NCI-H748 (cell line): Measurements from ENCODE around the gene SAP30BP.

Experiments used
- DNase-seq: peaks from one replicate; lab custom pipeline; 2025; ENCODE audit not compliant: unreplicated experiment; lab: John Stamatoyannopoulos, UW

The SAP30BP gene

DNA sequence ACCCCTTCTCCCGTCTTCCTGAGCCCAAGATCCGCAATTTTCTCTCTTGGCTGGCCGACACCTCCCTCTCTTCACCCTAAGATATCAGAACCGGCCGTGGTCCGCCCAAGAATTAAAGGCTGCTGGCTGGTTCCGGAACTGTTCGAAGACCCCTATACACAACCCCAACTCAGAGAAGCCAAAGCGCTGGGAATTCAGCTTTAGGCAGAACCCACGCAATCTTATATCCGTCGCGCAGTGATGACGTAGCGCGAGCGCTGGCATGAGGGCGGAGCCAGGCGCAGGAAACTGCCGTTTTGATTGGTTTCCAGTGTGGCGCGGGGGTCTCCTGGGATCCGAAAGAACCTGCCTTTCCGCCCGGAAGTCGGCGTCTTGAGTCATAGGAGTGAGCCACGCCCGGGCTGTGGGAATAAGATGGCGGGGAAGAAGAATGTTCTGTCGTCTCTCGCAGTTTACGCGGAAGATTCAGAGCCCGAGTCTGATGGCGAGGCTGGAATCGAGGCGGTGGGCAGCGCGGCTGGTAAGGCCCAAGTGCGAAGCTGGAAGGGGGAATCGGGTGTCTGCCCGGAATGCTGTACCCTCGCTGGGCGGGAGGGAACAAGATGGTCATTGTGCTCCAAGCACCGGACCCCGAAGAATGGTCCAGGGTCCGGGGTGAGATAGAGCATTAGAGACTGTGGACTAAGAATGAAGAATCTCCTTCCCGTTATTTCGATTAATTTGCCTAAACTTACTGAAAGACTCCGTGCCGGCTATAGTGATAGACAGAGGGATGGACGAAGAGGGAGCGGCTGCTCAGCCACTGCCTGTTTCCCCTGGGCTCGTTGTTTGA is at the start of gene SAP30BP, which contains the start of gene RECQL5:
Gene SAP30BP, plus strand, starts transcription at position 380 of the 832 bp plus-strand sequence. Its CDS starts 35 bp downstream, at position 415.
Gene RECQL5, minus strand, starts transcription at position 196 of the 832 bp plus-strand sequence. CDS start 597 bp downstream, outside the sequence.
- DNase-seq = peak; percentile 96

DNA sequence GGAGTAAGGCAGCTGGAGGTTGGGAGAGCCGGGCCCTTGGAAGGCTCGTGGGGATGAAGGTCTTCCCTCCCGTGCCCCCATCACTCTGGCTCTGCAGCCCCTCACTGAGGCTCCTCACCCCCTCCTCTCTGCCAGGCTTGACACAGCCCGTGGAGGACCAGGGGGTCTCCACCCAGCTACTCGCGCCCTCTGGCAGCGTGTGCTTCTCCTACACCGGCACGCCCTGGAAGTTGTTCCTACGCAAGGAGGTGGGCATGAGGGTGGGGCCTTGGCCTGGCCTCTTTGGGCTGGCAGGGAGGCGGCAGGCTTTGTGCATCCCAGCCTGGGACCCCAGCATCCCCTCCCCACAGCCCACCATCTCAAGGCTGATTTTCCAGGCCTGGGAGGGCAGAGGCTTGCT is 49.5 kb upstream of the SAP30BP start:
- DNase-seq = no peak

DNA sequence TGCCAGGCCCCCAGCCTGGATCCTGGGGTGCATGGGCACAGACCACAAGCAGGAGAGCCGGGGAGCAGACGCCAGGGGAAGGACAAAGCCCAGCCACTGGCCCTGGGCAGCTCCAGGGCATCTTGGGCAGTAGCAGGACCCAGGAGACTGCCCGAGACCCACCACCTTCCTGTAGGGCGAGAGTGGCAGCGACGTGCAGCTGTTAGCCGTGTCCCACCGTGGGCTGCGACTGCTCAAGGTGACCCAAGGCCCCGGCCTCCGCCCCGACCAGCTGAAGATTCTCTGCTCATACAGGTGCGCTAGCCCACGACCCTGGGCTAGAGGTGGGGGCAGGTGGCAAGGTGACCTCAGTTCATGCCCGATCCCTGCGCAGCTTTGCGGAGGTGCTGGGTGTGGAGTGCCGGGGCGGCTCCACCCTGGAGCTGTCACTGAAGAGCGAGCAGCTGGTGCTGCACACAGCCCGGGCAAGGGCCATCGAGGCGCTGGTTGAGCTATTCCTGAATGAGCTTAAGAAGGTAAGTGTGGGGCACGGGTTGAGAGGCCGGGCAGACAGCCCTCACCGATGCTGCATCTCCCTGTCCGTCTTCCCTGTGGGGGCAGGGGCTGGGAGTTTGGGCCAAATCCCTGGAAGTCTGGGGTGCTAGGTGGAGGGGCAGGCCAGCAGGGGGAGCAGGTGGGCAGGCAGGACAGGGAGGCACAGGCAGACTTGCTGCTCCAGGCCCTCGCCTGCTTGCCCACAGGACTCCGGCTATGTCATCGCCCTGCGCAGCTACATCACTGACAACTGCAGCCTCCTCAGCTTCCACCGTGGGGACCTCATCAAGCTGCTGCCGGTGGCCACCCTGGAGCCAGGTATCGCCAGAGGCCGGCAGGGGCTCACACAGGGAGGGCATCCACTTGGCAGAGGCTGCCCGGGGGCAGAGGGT is 47.4 kb upstream of the SAP30BP start:
- peak; percentile 28 for DNase-seq

DNA sequence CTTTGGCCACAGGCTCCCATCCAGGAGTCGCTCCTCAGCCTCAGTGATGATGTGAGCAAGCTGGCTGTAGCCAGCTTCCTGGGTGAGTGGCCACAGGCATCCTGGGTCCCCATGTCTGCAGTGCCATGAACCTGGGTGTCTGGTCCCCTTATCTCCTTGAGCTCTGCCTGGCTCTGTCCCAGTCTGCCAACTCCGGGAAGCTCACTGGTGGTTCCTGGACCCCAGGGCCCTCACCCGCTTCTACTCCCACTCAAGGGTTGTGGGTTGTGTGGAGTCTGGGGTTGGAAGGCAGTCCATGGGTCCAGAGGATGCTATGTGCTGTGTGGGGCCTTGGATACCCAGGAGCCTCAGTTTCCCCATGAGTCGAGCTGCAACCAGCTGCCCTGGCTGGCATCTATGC is 45.6 kb upstream of the SAP30BP start:
- no peak for DNase-seq

DNA sequence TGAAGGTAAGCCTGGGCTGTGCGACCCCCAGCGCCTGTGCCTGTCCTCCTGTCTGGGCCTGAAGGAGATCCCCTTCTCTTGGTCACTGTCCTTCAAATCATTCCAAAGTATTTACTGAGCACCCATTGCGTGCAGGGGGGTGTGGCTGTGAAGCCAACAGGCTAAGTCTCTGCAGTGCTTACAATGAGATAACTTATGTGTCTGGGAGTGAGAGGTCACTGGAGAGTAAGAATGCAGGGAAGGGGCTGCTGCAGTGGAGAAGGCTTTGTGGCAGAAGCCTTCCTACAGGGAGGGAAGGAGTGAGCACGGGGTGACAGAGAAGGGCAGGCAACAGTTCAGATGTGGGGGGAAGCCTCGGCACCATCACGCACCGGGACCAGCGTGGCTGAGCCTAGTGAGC is 45.1 kb upstream of the SAP30BP start:
- no peak for DNase-seq

DNA sequence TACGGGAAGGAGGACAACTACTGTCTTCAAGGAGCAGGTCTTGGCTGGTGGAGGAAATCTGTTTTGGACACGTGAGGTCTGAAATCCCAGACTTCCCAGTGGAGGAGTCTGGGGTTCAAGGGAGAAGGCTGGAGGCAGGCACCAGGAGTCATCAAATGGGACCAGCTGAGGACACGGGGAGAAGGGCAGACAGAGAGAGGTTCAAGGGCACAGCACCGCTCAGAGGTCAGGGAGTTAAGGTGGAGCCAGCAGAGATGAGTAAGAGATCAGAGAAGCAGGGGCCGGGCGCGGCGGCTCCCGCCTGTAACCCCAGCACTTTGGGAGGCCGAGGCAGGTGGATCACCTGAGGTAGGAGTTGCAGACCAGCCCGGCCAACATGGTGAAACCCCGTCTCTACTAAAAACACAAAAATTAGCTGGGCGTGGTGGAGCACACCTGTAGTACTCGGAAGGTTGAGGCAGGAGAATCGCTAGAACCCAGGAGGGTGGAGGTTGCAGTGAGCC is 44.3 kb upstream of the SAP30BP start:
- DNase-seq = no peak

DNA sequence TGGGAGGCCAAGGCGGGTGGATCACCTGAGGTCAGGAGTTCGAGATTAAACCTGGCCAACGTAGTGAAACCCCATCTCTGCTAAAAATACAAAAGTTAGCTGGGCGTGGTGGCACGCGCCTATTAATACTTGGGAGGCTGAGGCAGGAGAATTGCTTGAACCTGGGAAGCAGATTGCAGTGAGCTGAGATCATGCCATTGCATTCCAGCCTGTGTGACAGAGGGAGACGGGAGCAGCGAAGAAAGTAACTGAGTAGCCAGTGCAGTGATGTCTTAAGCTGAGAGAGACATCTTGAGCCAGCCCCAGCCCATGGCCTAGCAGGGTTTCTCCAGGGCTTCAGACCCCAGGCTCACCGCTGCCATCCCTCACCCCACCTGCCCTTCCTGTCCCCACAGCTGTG is 43.8 kb upstream of the SAP30BP start:
- DNase-seq = no peak

DNA sequence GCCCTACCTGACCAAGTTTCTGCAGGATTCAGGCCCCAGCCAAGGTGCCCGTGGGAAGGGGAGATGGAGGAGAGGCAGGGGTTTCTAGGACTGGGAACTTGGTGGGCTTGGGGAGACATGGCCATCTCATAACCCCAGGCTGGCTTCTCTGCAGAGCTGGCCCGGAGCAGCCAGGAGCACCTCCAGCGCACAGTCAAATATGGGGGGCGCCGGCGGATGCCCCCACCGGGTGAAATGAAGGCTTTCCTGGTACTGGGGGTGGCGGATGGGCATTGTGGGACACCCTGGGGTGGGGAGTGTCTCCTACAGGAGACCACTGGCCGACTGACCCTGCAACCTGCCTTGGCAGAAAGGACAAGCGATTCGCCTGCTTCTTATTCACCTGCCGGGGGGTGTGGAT is 43.1 kb upstream of the SAP30BP start:
- DNase-seq = no peak

DNA sequence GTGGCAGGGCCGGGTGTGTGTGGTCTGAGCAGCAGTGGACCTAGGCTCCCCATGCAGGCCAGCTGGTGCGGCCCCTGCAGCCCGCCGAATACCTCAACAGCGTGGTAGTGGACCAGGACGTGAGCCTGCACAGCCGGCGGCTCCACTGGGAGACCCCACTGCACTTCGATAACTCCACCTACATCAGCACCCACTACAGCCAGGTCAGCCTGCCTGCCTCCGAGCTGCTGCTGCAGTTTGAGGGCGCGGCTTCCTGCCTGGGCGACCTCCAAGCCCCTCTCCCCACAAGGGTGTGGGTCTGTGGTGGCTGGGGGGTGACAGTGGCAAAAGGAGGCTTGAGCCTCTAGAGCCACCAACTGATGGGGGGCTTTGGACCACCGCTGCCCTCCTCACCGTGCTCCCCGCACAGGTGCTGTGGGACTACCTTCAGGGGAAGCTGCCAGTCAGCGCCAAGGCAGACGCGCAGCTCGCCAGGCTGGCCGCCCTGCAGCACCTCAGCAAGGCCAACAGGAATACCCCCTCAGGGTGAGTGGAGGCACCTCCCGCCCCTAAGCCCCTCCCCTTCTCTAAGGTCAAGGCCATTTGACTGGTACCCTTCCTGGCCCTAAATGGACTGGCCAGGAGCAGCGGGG is 42.3 kb upstream of the SAP30BP start:
- DNase-seq = no peak

DNA sequence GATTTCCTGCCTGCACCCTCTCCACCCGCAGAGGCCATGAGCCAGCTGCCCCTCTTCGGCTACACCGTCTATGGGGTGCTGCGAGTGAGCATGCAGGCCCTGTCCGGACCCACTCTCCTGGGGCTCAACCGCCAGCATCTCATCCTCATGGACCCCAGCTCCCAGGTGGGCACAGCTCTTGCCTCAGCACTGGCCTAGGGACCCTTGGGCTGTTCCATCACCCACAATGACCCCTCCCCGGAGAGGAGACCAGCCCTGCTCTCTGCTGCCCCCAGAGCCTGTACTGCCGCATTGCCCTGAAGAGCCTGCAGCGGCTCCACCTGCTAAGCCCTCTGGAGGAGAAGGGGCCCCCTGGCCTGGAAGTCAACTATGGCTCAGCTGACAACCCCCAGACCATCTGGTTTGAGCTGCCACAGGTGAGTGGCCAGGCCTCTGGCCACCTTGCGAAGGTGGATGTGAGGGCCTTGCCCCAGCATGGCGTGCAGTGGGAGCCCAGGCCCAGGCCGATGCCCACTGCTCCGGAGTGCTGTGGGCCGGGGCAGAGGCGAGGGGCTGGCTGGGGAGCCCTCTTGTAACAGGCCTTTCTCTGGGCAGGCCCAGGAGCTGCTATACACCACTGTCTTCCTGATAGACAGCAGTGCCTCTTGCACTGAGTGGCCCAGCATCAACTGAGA is 41.2 kb upstream of the SAP30BP start:
- peak; percentile 4 for DNase-seq

DNA sequence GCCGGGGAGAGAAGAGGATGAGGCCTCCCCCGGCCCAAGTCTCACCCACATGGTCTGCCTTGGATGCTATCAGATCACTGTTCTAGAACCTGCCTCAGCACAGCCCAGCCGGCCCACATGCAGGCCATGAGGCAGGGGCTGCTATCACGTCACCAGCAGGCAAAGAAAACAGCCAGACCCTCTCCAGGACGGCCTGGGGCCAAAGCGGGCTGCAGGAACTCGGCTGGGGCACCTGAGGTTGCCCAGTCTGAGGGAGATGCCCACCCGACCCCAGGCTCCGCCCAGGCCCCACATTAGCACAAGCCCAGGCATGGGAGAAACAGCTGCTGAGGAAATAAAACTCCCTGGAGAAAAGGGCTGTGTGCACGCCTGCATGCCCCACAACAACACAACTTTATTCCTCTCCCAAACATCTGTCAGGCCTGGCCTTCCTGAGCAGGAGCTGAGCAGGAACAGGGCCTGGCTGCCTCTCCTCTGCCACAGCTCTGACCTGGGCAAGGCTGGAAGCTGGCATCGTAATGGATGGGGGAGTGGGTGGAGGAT is 40.6 kb upstream of the SAP30BP start:
- no peak for DNase-seq

DNA sequence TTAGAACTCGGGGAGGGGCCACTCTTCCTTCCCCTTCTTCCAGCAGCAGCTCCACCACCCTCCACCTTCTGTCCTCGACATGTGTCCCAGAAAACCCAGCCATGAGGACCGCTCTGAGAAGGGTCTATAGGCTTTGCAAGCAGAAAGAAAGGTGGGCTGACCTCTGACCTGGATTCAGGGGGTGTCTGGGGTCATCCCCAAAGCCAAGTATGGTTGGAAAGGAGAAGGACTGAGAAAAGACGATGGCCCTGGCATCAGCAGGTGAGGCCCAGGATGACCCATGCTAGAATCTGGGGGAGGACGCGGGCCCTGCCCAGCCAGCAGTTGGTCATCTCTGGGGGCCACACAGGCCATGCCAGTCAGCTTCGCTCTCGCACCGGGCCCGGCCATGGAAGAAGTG is 40.0 kb upstream of the SAP30BP start:
- no peak for DNase-seq

DNA sequence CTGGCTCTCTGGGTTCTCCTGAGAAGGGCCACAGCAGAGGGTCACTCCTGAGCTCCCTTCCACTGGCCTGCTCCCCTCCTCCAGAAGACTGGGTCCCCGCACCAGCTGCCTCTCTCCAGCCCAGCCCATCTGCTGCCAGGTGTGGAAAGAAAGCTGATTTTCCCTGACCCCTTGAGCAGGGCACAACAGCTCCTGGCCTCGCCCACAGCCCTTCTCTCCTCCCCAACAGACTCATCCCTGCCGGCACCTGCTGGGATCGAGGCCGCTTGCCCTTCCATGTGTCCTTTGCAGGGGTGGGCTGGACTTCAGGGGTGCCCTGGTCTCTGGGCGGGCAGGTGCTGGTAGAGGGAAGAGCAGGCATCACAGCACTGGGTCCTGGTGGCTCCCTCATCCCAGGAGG is 38.7 kb upstream of the SAP30BP start:
- no peak for DNase-seq

DNA sequence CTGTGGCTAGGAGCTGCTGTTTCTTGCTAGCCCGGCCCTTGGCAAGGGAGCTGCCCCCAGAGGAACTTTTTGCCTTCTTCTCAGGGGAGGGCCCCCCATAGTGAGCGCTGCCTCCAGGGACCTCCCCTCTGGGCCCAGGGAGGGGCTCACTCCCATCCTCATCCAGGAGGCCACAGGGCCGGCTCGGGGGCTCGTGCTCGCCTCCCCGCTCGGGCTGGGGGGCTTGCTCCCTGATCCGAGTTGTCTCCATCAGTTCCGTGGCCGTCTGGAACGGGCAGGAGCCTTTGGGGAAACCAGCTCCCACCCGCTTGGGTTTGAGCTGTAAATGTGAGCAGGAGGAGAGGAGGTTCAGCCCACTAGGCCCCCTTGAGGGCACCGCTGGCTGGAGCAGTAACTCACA is 38.0 kb upstream of the SAP30BP start:
- DNase-seq = no peak

DNA sequence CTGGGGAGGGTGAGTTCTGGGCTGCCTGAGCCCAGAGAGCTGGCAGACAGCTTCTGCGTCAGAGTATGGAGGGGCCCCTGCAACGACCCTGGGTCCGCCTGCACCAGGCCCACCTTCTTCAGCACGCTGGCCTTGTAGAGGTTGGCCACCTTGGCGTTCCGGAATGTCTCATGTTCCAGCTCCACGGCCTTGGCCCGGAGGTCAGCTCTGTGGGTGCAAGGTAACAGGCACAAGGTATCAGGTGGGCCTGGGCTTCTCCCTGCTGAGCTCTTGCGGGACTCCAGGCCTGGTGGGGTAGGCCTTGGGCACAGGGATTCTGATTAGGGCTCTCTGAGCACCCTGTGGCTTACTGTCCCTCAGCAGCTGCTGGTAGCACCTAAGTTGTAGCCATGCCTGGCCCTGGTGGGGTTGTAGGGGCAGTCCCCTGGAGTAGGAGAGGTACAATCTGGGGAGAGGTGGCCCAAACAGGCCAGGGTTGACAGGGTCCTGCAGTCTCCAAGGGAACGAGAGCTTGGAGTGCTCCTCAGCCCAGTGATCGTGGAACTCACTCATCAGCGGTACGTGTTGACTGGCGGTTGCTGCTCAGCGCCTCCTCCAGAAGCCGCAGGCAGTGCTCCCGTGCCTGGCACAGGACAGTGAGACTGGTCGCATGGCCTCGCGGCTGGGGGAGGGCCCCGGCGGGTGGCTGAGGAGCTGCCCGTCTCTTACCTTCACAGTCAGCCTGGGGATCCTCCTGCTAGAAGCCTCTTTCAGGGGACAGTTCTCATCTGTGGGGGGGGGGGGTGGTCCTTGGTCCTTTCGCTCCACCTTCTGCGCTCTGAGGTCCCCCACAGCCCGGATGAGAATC is 36.8 kb upstream of the SAP30BP start:
- no peak for DNase-seq

DNA sequence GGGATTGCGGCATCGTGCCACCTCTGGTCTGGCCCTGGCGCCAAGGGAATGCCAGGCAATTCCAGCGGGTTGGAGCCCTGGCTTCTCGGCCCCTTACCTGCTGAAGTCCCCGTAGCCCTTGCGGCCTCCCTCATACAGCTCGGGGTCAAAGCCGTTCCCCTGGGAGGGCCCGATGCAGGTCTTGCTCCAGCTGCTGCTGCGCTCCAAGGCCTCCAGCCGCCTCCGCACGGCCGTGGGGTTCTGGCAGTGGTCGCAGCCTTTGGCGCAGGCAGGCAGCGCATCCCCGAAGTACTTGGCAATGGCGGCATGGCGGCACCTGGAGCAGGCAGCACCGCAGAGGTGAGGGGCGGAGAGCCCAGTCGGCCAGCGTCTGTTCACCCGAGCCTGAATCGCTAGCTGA is 35.8 kb upstream of the SAP30BP start:
- no peak for DNase-seq

DNA sequence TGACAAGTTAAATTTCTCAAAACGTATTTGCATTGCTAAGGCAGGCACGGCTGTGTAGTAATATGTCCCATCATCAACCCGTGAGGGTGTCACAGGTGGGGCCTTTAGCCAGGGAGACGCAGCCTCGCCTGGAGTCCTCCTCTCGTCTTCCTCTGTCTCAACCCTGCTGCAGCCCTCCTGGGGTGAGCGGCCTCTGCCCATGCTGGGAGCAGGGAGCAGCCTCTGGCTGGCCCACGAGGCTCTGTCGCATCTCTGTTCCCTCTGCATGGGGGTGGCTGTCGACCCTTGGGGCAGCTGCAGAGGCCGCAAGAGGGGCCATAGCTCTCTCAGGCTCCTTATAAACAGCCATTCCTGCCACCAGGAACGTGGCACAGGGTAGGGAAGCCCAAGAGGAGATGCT is 34.7 kb upstream of the SAP30BP start:
- no peak for DNase-seq

DNA sequence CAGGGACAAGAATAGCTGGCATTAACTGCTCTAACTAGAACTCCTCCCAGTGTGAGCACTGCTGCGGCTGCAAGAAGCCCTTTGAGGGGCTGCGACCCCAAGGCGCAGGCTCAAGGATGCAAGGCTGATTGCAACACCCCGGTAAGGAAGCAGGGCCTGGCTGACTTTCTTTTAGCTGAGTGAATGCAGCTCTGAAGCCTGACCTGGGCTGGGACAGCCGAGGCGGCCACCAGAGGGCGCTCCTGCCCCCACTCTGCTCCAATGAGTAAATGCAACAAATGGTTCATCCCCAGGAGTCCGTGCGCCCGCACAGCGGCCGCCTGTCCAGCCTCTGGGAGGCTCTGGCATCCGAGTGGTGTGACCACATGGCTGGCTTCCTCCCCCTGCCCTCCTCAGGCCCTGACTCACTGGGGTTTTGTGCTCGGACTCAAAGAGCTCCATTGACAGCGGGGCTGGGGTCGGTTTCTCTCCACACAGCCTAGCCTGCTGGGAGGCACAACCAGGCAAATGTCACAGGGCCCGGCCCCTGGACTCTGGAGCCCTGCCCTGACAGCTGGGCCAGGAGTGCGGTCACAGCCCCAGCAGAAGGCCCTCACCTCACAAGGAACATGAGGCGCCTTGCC is 34.2 kb upstream of the SAP30BP start, which contains the start of gene SMIM5:
Gene SMIM5, plus strand, starts transcription at position 572 of the 623 bp plus-strand sequence. CDS start 6,768 bp downstream, outside the sequence.
- peak; percentile 56 for DNase-seq
